Pancreas (tissue), 10 donors: Measurements from ENCODE around the gene DYNC2H1. TPM values are rescaled to one million over a fixed set of nuclear protein-coding genes. Genes with fewer than 3 reads are reported as not detected.

Source experiments
- ATAC-seq, 4 donors: fragments of 200-7000 bp; cut with Tn5 transposase; one replicate each; pipeline versions ENCODE4 v1.8.0 to v1.9.1; 2020; ENCODE audit warnings: mild to moderate bottlenecking in 4 of 4, moderate library complexity in 4 of 4
- DNase-seq, 6 donors: peaks; one replicate each; pipeline ENCODE4 v3.0.0-alpha.2; 2020
- FAIRE-seq: peaks from 2 replicates; lab custom pipeline; 2012; peaks lifted over from hg19 to GRCh38; lab: Jason Lieb, UNC
- H3K27ac ChIP-seq, 4 donors: fragments of 200-600 bp; sonication (generic); 1 replicate in 3 of 4; 2 replicates in 1 of 4; pipeline versions ENCODE4 v1.5.0 to v1.8.0; 2020
- H3K27me3 ChIP-seq, 4 donors: fragments of 200-600 bp; one replicate each; pipeline ENCODE4 v1.8.0; 2021
- H3K36me3 ChIP-seq, 3 donors: fragments of 200-600 bp; sonication (generic) in 1 of 3; one replicate each; pipeline versions ENCODE4 v1.5.0 to v1.8.0; 2020 to 2021
- H3K4me1 ChIP-seq, 3 donors: fragments of 200-600 bp; one replicate each; pipeline ENCODE4 v1.8.0; 2021
- H3K4me3 ChIP-seq, 4 donors: fragments of 200-600 bp; sonication (generic) in 2 of 4; one replicate each; pipeline versions ENCODE4 v1.5.0 to v1.8.0; 2020 to 2021
- H3K9me3 ChIP-seq, 4 donors: fragments of 200-600 bp; one replicate each; pipeline ENCODE4 v1.8.0; 2021
- CTCF ChIP-seq, 4 donors: fragments of 200-600 bp; sonication (generic) in 3 of 4; IDR thresholded peaks; one replicate each; pipeline versions ENCODE4 v1.5.0 to v1.8.0; 2021; ENCODE audit warnings: antibody characterized with exemption in 4 of 4
- WGBS, 2 donors: extraction: QIAGEN DNeasy Blood & Tissue Kit; methylation state at CpG; one replicate each; pipeline ENCODE4 v1.1.7; 2013; 5-methylcytosine and 5-hydroxymethylcytosine counted together
- intact Hi-C, 3 donors: fragments of 100-400 bp; cut with DNase I; formaldehyde crosslinking; loops; one replicate each; pipeline versions ENCODE4 v1.11.1 to v1.14.2; 2022
- polyA plus RNA-seq, 2 donors: library from polyadenylated mRNA; stranded (reverse); fragments of 200-250 nt; gene quantifications; one replicate each; pipeline ENCODE4 v1.2.3, GENCODE V29; 2013
- total RNA-seq, 6 donors: library from RNA; stranded (reverse); fragmentation: NEBNext Ultra II Directional in 4 of 6; extraction: Animal tissue kit (Norgen Biotek cat#: 25700) in 4 of 6; gene quantifications; one replicate each; pipeline versions ENCODE4 v1.2.1 to v1.2.4, GENCODE V29; 2021 to 2023
- donor health status: healthy with polysubstance abuse.
- donor health status: DM: no; HTN: no; CAD: no; lungs with moderate emphysema.
- donor health status: DM: no; HTN: no; CAD: no.
- donor health status: control.
- donor health status: control.
- donor health status: Bipolar disorder and iron deficiency.
- donor health status: DM: yes; HTN: yes; CAD: no.
- donor health status: DM: no; HTN: no; CAD: no.
- donor health status: DM: no; HTN: no; CAD: no.
- donor health status: DM: yes; HTN: yes; CAD: no.

The DYNC2H1 gene
- total and polyA plus RNA-seq, 8 donors = 6.6 to 15.2 (median 8.4) TPM

GRCh38 chr11:103070142-103070541, 39.1 kb upstream of the DYNC2H1 start:
- FAIRE-seq (no peak), ATAC-seq (no peak)

GRCh38 chr11:103071008-103071407, 38.2 kb upstream of the DYNC2H1 start:
- Histone ChIP-seq H3K36me3 (peaks cover 0 to 3% (median 0%) of the 10 kb centered on the region in 3 donors), H3K4me3 (no peak overlapping the region), H3K27ac (no peak overlapping the region), H3K9me3 (no peaks in the 10 kb centered on the region), H3K4me1 (peaks cover 0 to 11% (median 3%) of the 10 kb centered on the region in 3 donors), H3K27me3 (no peaks in the 10 kb centered on the region)
- TF ChIP-seq CTCF (IDR thresholded peaks at IDR 0.05) = no peak
- FAIRE-seq (no peak), ATAC-seq (no peak), DNase-seq (no peak)
- intact Hi-C loops = no loop called here

More at GRCh38 chr11:103070142-103070541, 39.1 kb upstream of the DYNC2H1 start:
- no peaks in the 10 kb centered on the region for H3K9me3 ChIP-seq
- intact Hi-C loops = no loop called here
- no peak overlapping the region for H3K4me3 ChIP-seq
- H3K36me3 ChIP-seq = peaks cover 0 to 3% (median 0%) of the 10 kb centered on the region in 3 donors
- no peak for TF ChIP-seq CTCF (IDR thresholded peaks at IDR 0.05)
- no peak for DNase-seq
- H3K4me1 ChIP-seq = peaks cover 0 to 11% (median 3%) of the 10 kb centered on the region in 3 donors
- no peak overlapping the region for H3K27ac ChIP-seq
- H3K27me3 ChIP-seq = no peaks in the 10 kb centered on the region

GRCh38 chr11:103076361-103076760, 32.9 kb upstream of the DYNC2H1 start:
- intact Hi-C loops = no loop called here
- no peak for TF ChIP-seq CTCF (IDR thresholded peaks at IDR 0.05)
- H3K9me3 ChIP-seq = no peaks in the 10 kb centered on the region
- H3K27ac ChIP-seq = no peak overlapping the region
- H3K36me3 ChIP-seq = peaks cover 0 to 18% (median 0%) of the 10 kb centered on the region in 3 donors
- no peak overlapping the region for H3K4me3 ChIP-seq
- ATAC-seq (no peak), DNase-seq (no peak), FAIRE-seq (no peak)
- no peaks in the 10 kb centered on the region for H3K27me3 ChIP-seq
- H3K4me1 ChIP-seq = peaks cover 0 to 1% (median 0%) of the 10 kb centered on the region in 3 donors
- WGBS, 2 donors = 85 to 95% methylated on average over 3 of the region's 3 CpGs

- H3K36me3 ChIP-seq = peaks cover 0 to 23% (median 0%) of the 10 kb centered on the region in 3 donors
- no peak overlapping the region for H3K27ac ChIP-seq
- H3K27me3 ChIP-seq = no peaks in the 10 kb centered on the region
- TF ChIP-seq CTCF (IDR thresholded peaks at IDR 0.05) = no peak
- no peaks in the 10 kb centered on the region for H3K9me3 ChIP-seq
- FAIRE-seq (no peak), DNase-seq (no peak), ATAC-seq (no peak)
- H3K4me1 ChIP-seq = no peaks in the 10 kb centered on the region
- H3K4me3 ChIP-seq = no peak overlapping the region
- intact Hi-C loops = no loop called here
- WGBS, 2 donors = 93 to 97% methylated on average over 3 of the region's 3 CpGs
These were observed 31.7 kb upstream of the DYNC2H1 start for GRCh38 chr11:103077554-103077953.

GRCh38 chr11:103078710-103079109, 30.5 kb upstream of the DYNC2H1 start:
- no peak overlapping the region for H3K4me3 ChIP-seq
- WGBS, 2 donors = 95 to 96% methylated on average over 5 of the region's 5 CpGs
- H3K9me3 ChIP-seq = no peaks in the 10 kb centered on the region
- no peak for DNase-seq
- no peaks in the 10 kb centered on the region for H3K4me1 ChIP-seq
- no peak for FAIRE-seq
- H3K27me3 ChIP-seq = no peaks in the 10 kb centered on the region
- ATAC-seq = no peak
- peaks cover 0 to 23% (median 0%) of the 10 kb centered on the region in 3 donors for H3K36me3 ChIP-seq
- TF ChIP-seq CTCF (IDR thresholded peaks at IDR 0.05) = no peak
- intact Hi-C loops = no loop called here
- no peak overlapping the region for H3K27ac ChIP-seq
